ENCODE results near the gene EIF4E. TPM values are rescaled to one million over a fixed set of nuclear protein-coding genes. Genes with fewer than 3 reads are reported as not detected.
"Not testable (repeated sequence)": the region's sequence is repeated elsewhere in the genome, so short reads cannot be mapped to it uniquely, and the experiment has no call there.

EIF4E gene
- total RNA-seq, 1 experiment from 2014 or later = 184 TPM

DNA sequence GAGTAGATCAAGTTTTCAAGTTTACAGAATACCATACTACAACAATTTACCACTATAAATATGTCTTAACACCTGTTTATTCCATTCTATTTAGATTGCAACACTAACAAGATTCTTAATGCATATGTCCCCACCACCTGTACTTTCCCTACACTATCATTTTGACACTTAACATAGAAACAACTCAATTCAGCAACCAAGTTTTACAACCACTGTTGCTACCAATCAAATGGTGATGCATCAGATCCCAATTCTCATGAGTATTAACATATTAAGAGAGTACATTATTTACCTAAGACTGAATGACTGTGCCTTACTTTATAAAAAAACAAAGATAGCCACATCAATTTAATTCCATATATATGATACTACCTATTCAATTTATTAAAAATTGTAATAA lies 49.4 kb downstream of the EIF4E start:
- no peak for DNase-seq (ENCODE audit: low read depth)

DNA sequence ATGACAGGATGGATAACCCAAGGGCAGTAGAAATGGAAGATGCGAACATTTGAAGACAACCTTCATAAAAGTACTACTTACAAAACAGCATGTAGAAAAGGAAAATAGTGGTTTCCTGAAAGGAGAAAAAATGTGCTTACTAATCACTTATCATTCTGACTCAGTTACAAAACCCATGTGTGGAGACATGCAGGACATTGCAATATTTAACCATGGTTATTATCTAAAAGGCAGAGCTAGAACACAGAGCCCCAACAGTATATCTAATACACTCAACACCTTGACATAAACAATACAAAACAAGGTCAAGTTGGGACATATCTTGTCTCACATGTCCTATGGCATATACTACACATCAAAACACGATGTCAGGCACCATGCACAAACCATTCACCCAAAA lies 55.9 kb downstream of the EIF4E start:
- peak; percentile 23 for DNase-seq (ENCODE audit: low read depth)

- DNase-seq (ENCODE audit: low read depth) = not testable (repeated sequence)
Measured at GRCh38 chr4:98872120-98872906, 56.6 kb downstream of the EIF4E start.

GRCh38 chr4:98867648-98868047 lies 61.3 kb downstream of the EIF4E start:
- DNase-seq (ENCODE audit: low read depth) = no peak

GRCh38 chr4:98865059-98865458 lies 63.9 kb downstream of the EIF4E start:
- DNase-seq (ENCODE audit: low read depth) = no peak

DNA sequence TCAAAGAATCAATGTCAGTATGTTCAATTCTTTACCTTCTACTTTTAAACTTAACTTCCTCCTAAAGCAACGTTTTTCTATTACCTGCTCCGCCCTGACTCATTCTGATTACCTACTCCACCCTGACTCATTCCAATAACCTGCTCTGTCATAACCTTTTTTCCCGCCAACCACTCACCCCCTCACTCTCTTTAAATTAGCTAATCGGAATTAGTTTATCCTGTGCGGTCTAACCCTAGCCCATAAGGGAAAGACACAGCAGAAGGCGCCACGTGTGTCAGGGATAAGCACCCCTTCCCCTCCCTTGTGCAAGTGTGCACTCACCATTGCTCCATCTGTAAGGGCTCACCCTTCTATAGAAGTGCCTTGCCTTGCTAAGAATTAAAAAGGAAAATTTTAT lies 64.4 kb downstream of the EIF4E start:
- no peak for DNase-seq (ENCODE audit: low read depth)

- no peak for DNase-seq (ENCODE audit: low read depth)
Measured at GRCh38 chr4:98862371-98862770, 66.6 kb downstream of the EIF4E start.

DNA sequence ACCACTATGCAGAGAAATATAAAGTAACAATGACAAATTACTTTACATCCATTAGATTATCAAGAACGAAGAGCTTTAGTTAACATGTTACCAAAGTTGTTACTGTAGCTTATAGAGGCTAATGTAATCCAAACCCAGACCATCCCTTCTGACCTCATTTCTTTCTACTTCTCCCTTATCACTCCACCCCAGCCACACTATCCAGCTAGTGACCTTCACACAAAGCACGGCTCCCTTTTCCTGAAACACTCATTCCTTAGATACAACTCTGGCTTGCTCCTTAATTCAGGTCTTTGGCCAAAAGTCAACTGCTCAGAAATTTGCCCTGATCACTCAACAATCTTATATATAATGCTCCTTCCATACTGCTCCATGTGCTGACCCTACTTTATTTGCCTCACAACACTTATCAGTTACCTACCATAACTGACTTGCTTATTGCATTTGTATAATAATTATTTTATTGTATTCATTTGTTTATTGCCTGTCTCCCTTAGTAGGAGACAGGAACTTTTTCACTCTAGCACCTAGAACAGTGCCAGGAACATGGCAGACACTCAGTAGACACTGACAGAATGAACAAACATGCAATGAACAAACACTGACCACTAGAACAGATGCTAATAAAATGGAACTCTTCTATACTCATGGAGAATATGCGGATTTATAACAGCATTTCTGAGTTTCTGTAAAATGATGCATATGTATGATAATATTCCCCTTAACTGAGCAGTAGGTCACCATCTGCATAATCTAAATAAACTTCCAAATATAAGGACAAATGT lies 67.6 kb downstream of the EIF4E start:
- DNase-seq (ENCODE audit: low read depth) = no peak

GRCh38 chr4:98851806-98852205 lies 77.1 kb downstream of the EIF4E start:
- DNase-seq (ENCODE audit: low read depth) = peak; percentile 75

DNA sequence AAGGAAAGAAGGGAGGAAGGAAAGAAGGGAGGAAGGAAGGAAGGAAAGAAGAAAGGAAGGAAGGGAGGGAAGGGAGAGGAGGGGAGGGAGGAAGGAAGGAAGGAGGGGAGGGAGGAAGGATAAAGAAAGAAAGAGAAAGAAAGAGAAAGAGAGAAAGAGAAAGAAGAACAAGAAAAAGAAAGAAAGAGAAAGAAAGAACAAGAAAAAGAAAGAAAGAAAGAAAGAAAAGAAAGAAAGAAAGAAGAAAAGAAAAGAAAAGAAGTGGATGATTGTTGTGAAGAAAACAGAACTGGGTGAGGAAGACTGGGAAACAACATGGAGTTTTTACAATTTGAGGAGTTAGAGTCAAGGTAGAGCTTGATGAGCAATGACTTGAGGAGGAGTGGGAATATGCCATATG lies 78.0 kb downstream of the EIF4E start:
- no peak for DNase-seq (ENCODE audit: low read depth)

- no peak for DNase-seq (ENCODE audit: low read depth)
Measured at GRCh38 chr4:98848448-98848847, 80.5 kb downstream of the EIF4E start.

DNA sequence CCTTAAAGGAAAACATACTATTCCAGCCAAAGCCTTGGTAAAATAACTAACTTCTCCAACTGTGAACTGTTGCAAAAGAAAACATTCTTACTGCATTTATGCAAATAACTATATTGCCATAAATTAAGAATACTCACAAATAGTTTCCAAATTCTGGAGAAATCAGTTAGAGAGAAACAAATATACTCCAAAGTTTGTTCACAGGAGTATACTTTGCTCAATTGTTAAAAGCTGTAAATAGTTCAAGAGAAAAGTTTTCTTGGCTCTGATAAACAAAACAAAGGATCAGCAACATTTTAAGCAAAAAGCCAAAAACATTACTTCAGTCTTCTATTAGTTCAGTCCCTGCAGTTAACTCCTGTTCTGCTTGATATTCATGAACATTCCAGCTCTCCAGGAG lies 83.0 kb downstream of the EIF4E start:
- DNase-seq (ENCODE audit: low read depth) = no peak

GRCh38 chr4:98842917-98843316 lies 86.0 kb downstream of the EIF4E start:
- not testable (repeated sequence) for DNase-seq (ENCODE audit: low read depth)

DNA sequence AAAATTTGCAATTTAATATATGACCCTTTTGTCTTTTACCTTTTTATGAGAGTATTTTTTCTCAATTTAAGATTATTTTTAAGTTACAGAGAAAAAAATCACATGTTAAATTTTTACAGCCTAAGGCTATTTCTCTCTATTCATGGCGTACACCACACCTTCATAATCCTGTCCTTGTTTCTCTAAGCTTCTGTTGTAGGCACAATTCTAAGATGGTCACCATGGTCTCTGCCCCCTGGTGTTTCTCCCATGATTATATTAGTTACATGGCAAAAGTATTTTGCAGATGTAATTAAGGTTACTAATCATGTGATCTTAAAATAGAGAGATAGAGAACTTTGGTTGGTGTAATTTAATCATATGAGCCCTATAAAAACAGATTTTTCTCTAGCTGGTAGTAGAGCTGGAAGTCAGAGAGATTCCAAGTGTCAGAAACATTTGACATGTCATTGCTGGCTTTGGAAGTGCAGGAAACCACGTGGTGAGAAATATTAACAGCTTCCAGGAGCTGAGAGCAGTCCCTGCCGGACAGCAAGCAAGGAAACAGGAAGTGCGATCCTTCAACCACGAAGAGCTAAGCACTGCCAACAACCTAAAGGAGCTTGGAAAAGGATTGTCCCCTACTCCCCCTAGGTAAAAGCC lies 89.8 kb downstream of the EIF4E start:
- peak; percentile 63 for DNase-seq (ENCODE audit: low read depth)

- no peak for DNase-seq (ENCODE audit: low read depth)
Measured at GRCh38 chr4:98838531-98838930, 90.4 kb downstream of the EIF4E start.

GRCh38 chr4:98833384-98833783 lies 95.5 kb downstream of the EIF4E start:
- DNase-seq (ENCODE audit: low read depth) = no peak

DNA sequence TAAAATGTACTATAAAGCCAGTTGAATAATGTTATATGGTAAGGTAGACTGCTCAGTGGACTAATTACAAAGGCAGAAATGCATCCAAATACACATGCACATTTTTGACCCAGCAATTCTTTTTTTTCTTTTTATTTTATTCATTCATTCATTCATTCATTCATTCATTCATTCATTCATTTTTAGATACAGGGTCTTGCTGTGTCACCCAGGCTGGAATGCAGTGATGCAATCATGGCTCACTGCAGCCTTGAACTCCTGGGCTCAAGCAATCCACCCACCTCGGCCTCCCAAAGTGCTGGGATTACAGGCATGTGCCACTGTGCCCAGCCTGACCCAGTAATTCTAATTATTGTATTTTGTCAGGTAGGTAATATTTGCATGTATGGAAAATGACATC lies 97.9 kb downstream of the EIF4E start:
- not testable (repeated sequence) for DNase-seq (ENCODE audit: low read depth)

Other genes starting within 250 kb of the EIF4E start
- 43.8 and 55.8 TPM in 2 replicates for gene METAP1, start 66.6 kb upstream of the EIF4E start, total RNA-seq (2014; rRNA removed; shearing (Covaris generic))
- gene ADH5, start 159.7 kb upstream of the EIF4E start, total RNA-seq (2014; rRNA removed; shearing (Covaris generic)) = 89.4 and 126 TPM in 2 replicates
- not detected in 2 replicates for gene ADH4, start 215.2 kb upstream of the EIF4E start, total RNA-seq (2014; rRNA removed; shearing (Covaris generic))